ENCODE results near the gene TRPM4.

DNA sequence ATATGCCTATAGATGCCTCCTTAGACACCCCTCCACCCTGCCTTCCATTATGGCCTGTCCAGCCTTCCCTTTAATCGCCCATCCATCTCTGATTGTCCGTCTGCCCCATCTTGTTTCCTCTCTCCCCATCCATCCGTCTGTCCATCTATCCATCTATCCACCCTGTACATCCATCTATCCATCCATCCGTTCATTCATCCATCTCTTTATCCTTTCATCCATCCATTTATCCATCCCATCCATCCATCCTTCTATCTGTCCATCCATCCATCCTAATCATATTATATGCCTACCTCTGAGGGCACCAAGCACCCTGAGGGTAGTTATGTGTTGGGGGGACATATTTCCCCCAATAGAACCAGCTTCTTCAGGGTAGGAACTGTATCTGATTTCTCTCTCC, 23.1 kb downstream of the TRPM4 start:
- TF ChIP-seq CTCF (conservative IDR thresholded peaks at IDR 0.05) (no peak), ZFX (IDR thresholded peaks at IDR 0.05) (no peak)

All from C4-2B (cell line).